ENCODE data around the gene ENAH. TPM values are rescaled to one million over a fixed set of nuclear protein-coding genes. Genes with fewer than 3 reads are reported as not detected.

Gene ENAH
- total RNA-seq, 1 donor from 2014 or later: 179 TPM

DNA sequence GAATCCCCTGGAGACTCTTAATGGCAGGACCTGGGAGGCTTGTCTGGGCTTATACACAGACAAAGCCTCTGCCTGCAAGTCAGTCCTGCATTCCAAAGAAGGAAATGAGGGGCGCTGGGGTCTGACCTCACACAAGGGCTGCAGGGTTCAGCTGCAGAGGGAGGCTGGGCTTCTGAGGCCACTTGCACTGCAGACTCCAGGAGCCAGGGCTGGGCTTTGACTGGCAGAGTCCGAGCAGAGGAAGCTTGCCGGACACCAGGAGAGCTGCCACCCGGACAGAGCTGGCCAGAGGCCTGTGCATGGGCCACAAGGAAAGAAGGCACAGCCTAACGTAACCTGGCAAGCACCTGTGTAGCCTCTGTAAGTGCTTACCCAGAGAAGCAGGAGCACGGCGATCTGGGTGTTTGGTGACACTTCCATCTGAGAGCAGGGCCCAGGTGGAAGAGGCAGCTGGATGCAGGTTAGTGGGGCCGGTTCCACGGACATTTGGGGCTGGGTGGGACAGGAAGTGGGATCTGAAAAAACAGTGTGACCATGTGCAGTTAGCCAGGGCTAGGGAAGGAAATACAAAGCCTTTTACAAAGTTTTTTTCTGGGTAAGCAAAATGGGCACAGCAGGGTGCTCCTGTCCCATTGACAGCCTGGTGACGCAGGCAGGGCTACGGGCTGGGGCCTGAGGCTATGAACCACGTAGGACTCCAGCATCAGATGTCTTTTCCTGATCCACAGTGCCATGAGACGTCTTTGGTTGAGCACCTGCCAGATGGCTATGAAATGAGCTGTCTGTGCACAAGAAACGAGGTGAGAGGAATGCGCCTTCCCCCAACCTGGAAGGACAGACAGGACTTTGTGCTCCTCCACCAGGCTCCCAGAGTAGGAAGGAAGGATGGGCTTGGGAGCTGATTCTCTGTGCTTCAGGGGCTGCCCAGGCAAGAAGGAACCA lies 187.8 kb downstream of the ENAH start:
- peaks cover 28% of the 10 kb centered on the region for H3K4me1 Mint-ChIP-seq
- TF ChIP-seq, protein P1, sequence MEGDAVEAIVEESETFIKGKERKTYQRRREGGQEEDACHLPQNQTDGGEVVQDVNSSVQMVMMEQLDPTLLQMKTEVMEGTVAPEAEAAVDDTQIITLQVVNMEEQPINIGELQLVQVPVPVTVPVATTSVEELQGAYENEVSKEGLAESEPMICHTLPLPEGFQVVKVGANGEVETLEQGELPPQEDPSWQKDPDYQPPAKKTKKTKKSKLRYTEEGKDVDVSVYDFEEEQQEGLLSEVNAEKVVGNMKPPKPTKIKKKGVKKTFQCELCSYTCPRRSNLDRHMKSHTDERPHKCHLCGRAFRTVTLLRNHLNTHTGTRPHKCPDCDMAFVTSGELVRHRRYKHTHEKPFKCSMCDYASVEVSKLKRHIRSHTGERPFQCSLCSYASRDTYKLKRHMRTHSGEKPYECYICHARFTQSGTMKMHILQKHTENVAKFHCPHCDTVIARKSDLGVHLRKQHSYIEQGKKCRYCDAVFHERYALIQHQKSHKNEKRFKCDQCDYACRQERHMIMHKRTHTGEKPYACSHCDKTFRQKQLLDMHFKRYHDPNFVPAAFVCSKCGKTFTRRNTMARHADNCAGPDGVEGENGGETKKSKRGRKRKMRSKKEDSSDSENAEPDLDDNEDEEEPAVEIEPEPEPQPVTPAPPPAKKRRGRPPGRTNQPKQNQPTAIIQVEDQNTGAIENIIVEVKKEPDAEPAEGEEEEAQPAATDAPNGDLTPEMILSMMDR (conservative IDR thresholded peaks at IDR 0.05): no peak

DNA sequence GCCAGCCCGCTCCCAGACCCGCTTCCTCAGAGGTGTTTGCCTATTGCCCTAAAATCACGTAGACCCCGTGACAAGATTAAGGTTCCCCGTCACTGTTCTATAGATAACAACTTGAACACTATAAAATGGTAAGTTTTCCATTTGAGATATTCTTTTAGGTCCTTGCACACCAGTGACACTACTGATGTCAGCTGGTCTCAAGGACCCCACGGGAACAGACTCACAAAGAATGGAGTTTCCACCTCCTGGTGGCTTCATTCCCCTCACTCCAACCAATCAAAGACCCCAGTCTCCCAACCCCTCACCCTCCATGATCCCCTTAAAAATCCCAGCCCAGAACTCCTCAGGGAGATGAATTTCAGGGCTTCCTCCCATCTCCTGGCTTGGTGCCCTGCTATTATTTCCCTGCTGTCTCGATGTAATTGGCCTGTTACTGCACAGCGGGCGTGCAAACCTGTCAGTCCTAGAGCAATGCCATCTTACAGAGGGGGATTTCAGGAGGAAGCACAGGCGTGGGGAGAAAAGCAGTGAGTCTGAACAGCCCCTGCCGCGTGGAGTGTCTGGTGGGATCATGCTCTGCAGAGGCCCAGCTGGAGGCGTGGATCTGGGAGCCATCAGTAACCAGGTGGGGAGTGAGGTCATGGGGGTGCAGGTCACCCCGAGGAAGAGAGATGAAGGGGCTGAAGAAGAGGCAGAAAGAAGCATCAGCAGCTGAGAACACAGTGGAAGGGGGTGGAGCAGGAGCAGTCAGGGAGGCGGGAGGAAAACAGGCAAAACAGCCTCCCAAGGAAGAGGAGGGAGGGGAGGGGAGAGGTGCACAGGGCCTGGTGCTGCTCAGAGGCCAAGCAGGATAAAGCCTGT lies 190.0 kb downstream of the ENAH start:
- H3K36me3 Mint-ChIP-seq (ENCODE audit: low read depth): no peaks in the 10 kb centered on the region
- H3K27me3 Mint-ChIP-seq (ENCODE audit: low read depth): no peaks in the 10 kb centered on the region
- no peak for DNase-seq (ENCODE audit: low read depth, low spot score)
- H3K4me1 Mint-ChIP-seq: peaks cover 32% of the 10 kb centered on the region
- TF ChIP-seq, protein P1 (conservative IDR thresholded peaks at IDR 0.05): no peak
- H3K9me3 Mint-ChIP-seq: no peaks in the 10 kb centered on the region
- no peak overlapping the region for H3K4me3 Mint-ChIP-seq
- H3K27ac Mint-ChIP-seq (ENCODE audit: unreplicated experiment): peak overlapping the region; percentile 94

More for the DNA sequence above, 187.8 kb downstream of the ENAH start:
- H3K36me3 Mint-ChIP-seq (ENCODE audit: low read depth): no peaks in the 10 kb centered on the region
- DNase-seq (ENCODE audit: low read depth, low spot score): no peak
- H3K27ac Mint-ChIP-seq (ENCODE audit: unreplicated experiment): peak overlapping the region; percentile 79
- no peaks in the 10 kb centered on the region for H3K9me3 Mint-ChIP-seq
- H3K27me3 Mint-ChIP-seq (ENCODE audit: low read depth): no peaks in the 10 kb centered on the region
- H3K4me3 Mint-ChIP-seq: no peak overlapping the region

DNA sequence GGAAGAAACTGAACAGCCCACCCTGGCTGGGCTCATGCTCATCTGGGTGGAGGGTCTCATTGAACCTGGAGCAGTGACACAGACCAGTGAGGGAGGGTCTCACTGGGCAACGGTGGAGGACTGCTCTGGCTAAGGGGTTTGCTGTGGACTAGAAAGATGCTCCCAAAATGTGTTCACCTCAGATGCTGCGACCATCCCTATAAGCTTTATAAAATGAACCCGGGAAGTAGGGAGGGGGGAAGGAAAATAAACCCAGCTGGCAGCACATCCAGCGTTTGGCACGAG lies 190.6 kb downstream of the ENAH start:
- no peak for DNase-seq (ENCODE audit: low read depth, low spot score)
- Mint-ChIP-seq H3K27ac (ENCODE audit: unreplicated experiment) (no peak overlapping the region), H3K4me1 (peaks cover 32% of the 10 kb centered on the region), H3K4me3 (no peak overlapping the region), H3K36me3 (ENCODE audit: low read depth) (no peaks in the 10 kb centered on the region), H3K9me3 (no peaks in the 10 kb centered on the region), H3K27me3 (ENCODE audit: low read depth) (no peaks in the 10 kb centered on the region)
- TF ChIP-seq, protein P1 (conservative IDR thresholded peaks at IDR 0.05): no peak

DNA sequence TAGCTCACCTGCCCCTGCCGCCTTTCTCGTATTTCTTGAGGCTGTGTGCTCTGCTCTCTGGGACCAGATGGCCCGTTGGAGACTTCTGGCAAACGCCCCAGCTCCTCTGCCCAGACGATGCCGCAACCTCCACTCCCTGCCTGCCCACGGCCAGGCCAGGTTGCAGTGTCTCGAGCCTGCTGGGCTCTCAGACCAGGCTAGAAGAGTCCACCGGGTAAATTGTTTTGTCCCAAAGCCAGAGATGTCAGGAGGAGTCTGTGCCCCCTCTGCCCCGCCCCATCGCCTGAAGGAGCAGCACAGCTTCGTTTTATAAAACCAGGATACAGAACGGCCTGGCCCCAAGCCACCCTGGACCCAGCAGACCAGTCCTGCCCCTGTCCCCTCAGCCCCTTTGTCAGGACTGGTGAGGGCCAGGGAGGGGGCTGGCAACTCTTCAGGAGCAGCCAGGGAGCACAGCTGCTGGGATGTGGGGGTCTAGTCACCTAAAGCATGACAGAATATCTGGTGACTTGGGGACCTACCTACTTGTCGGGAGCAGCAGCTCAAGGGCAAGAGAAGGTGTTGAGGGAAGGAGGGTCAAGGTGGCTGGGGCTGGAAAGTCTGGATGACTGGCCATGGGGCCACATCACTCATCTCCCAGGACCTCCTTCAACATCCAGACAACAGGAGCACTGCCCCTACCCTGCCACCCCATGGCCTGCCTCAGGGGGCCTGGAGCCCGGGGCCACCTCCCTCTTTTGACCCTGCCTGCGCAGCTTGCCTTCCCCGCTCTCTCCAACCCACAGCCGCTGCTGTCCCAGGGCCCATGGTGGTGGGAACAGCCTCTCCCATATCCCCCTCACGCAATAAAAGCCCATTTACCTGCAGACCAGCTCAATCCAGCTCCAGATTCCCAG lies 191.1 kb downstream of the ENAH start:
- TF ChIP-seq, protein P1 (conservative IDR thresholded peaks at IDR 0.05): no peak
- Mint-ChIP-seq H3K36me3 (ENCODE audit: low read depth) (peaks cover 2% of the 10 kb centered on the region), H3K4me1 (peaks cover 32% of the 10 kb centered on the region), H3K27ac (ENCODE audit: unreplicated experiment) (no peak overlapping the region), H3K9me3 (no peaks in the 10 kb centered on the region), H3K4me3 (no peak overlapping the region), H3K27me3 (ENCODE audit: low read depth) (no peaks in the 10 kb centered on the region)
- DNase-seq (ENCODE audit: low read depth, low spot score): no peak
